KMS-11 (cell line): ENCODE data around the gene ARHGEF40.

Source experiments
- H2AFZ ChIP-seq: fragments of 200-600 bp; sonication (generic); 2 replicates; pipeline ENCODE4 v1.6.1; 2016; ENCODE audit warnings: antibody characterized with exemption, mixed run types, low read depth
- H3K27ac ChIP-seq: fragments of 200-600 bp; sonication (generic); 2 replicates; pipeline ENCODE4 v1.6.1; 2016; ENCODE audit warnings: mild to moderate bottlenecking, mixed run types
- H3K27me3 ChIP-seq: fragments of 200-600 bp; sonication (generic); 2 replicates; pipeline ENCODE4 v1.6.1; 2017; ENCODE audit warnings: mild to moderate bottlenecking, low read depth, mixed run types, moderate library complexity; ENCODE audit not compliant: insufficient read depth
- H3K36me3 ChIP-seq: fragments of 200-600 bp; sonication (generic); 2 replicates; pipeline ENCODE4 v1.6.1; 2017; ENCODE audit warnings: mild to moderate bottlenecking, mixed run types; ENCODE audit not compliant: insufficient read depth
- H3K4me1 ChIP-seq: fragments of 200-600 bp; sonication (generic); 2 replicates; pipeline ENCODE4 v1.6.1; 2016; ENCODE audit warnings: mild to moderate bottlenecking, low read depth, mixed run types; ENCODE audit not compliant: poor library complexity, severe bottlenecking
- H3K4me2 ChIP-seq: fragments of 200-600 bp; sonication (generic); 2 replicates; pipeline ENCODE4 v1.7.0; 2016; ENCODE audit warnings: mild to moderate bottlenecking, mixed run types
- H3K4me3 ChIP-seq: fragments of 200-600 bp; sonication (generic); IDR thresholded peaks from 2 replicates; pipeline ENCODE4 v1.6.1; 2017; ENCODE audit warnings: low read depth, low read length, mixed read lengths; ENCODE audit not compliant: insufficient read depth
- H3K79me2 ChIP-seq: fragments of 200-600 bp; sonication (generic); 2 replicates; pipeline ENCODE4 v1.6.1; 2016; ENCODE audit warnings: low read depth, mixed run types; ENCODE audit not compliant: insufficient read depth
- H3K9ac ChIP-seq: fragments of 200-600 bp; sonication (generic); 2 replicates; pipeline ENCODE4 v1.6.1; 2016; ENCODE audit warnings: mild to moderate bottlenecking, mixed run types
- H4K20me1 ChIP-seq: fragments of 200-600 bp; sonication (generic); 2 replicates; pipeline ENCODE4 v1.6.1; 2016; ENCODE audit warnings: mild to moderate bottlenecking, mixed run types; ENCODE audit not compliant: insufficient read depth
- TF ChIP-seq, protein P1 (sequence below): fragments of 200-600 bp; sonication (generic); conservative IDR thresholded peaks from 2 replicates; pipeline ENCODE4 v1.6.1; 2017; ENCODE audit warnings: low read depth, mild to moderate bottlenecking, antibody characterized with exemption, low read length, moderate library complexity, mixed read lengths

The ARHGEF40 gene

DNA sequence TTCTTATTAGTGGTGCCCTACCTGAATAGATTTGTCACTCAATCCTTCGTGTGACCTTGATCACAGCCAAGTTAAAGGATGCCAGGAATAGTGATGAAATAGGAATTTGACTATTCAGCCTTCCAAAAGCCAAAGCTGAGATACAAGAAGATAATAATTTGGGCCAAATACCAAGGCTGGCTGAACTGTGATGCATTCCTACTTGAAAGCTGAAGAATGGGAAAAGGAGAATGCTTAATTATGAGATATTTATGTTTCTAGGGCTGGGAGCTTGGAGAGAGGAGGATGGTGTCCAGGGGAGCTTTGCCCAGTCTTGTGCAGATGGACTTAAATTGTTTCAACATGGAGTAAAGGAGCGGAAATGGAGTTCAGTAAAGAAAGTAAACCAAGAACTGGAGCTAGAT, 22.7 kb upstream of the ARHGEF40 start:
- Histone ChIP-seq H3K79me2 (no peaks in the 10 kb centered on the region), H3K36me3 (no peaks in the 10 kb centered on the region), H3K4me2 (no peak overlapping the region), H2AFZ (no peak overlapping the region), H3K4me3 (no peak overlapping the region), H3K27ac (no peak overlapping the region), H3K4me1 (no peaks in the 10 kb centered on the region), H3K27me3 (no peaks in the 10 kb centered on the region), H4K20me1 (no peaks in the 10 kb centered on the region), H3K9ac (no peak overlapping the region)
- TF ChIP-seq, protein P1, sequence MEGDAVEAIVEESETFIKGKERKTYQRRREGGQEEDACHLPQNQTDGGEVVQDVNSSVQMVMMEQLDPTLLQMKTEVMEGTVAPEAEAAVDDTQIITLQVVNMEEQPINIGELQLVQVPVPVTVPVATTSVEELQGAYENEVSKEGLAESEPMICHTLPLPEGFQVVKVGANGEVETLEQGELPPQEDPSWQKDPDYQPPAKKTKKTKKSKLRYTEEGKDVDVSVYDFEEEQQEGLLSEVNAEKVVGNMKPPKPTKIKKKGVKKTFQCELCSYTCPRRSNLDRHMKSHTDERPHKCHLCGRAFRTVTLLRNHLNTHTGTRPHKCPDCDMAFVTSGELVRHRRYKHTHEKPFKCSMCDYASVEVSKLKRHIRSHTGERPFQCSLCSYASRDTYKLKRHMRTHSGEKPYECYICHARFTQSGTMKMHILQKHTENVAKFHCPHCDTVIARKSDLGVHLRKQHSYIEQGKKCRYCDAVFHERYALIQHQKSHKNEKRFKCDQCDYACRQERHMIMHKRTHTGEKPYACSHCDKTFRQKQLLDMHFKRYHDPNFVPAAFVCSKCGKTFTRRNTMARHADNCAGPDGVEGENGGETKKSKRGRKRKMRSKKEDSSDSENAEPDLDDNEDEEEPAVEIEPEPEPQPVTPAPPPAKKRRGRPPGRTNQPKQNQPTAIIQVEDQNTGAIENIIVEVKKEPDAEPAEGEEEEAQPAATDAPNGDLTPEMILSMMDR = no peak

DNA sequence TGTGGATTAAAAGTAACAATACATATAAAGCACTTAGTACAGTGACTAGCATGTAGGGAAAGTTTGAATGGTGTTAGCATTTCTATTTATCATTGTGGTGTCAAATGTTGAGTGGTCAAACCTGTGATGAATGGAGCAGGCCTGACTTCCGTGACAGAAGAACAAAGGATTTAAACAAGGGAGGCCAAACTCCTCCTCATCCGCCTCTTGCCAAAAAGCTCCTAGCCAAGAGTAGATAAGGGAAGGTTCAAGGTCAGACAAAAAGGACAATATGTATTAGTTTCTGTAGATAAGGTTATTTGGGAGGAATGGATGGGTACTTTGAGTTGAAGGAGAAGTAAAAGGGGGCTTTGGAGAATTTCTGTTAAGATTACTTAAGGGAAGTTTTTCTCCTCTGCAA, 21.5 kb upstream of the ARHGEF40 start:
- Histone ChIP-seq H3K79me2 (no peaks in the 10 kb centered on the region), H3K9ac (no peak overlapping the region), H2AFZ (no peak overlapping the region), H3K27me3 (no peaks in the 10 kb centered on the region), H3K4me1 (no peaks in the 10 kb centered on the region), H3K27ac (no peak overlapping the region), H4K20me1 (no peaks in the 10 kb centered on the region), H3K36me3 (no peaks in the 10 kb centered on the region), H3K4me2 (no peak overlapping the region), H3K4me3 (no peak overlapping the region)
- TF ChIP-seq, protein P1 = no peak

DNA sequence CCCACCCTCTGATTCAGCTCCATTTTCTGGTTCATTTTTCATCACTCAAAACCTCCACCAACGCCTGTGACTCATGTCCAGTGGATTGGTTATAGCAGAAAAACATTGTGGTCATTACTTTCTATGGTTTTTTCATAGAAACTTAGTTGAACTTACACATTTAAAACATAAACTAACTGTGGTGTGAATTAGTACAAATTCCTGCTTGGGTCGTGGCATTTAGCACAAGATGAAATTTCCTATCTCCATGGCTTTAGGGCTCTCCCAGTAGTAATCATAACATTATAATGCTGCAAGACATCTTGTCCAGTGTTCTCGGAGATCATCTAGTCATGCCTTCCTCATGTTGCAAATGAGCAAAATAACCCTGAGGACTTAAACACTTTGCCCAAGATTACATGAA, 20.8 kb upstream of the ARHGEF40 start:
- no peak overlapping the region for H2AFZ ChIP-seq
- no peak overlapping the region for H3K4me2 ChIP-seq

DNA sequence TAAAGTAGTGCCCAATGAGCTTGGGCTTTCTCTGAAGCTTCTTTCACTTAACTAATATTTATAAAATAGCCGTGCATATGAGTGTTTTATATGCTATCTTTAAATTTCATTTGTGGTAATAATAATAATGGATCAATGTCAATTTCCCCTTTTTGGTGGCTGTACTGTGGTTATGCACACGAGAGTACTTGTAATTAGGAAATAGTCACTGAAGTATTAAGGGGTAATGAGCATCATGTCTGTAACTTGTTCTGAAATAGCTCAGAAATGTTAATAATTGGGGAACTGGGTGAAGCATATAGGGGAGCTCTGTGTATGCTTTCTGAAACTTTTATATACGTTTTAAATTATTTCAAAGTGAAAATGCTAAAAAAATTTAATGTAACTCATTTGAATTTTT, 19.5 kb upstream of the ARHGEF40 start:
- no peak overlapping the region for H3K27ac ChIP-seq
- no peak overlapping the region for H2AFZ ChIP-seq
- no peak overlapping the region for H3K9ac ChIP-seq
- H3K27me3 ChIP-seq = no peaks in the 10 kb centered on the region
- no peaks in the 10 kb centered on the region for H3K4me1 ChIP-seq
- TF ChIP-seq, protein P1 = no peak
- no peaks in the 10 kb centered on the region for H4K20me1 ChIP-seq
- no peaks in the 10 kb centered on the region for H3K36me3 ChIP-seq
- no peaks in the 10 kb centered on the region for H3K79me2 ChIP-seq
- H3K4me2 ChIP-seq = no peak overlapping the region
- H3K4me3 ChIP-seq = no peak overlapping the region

More for the DNA sequence above, 20.8 kb upstream of the ARHGEF40 start:
- Histone ChIP-seq H3K27me3 (no peaks in the 10 kb centered on the region), H3K27ac (no peak overlapping the region), H3K36me3 (no peaks in the 10 kb centered on the region), H3K4me3 (no peak overlapping the region), H3K9ac (no peak overlapping the region), H4K20me1 (no peaks in the 10 kb centered on the region), H3K4me1 (no peaks in the 10 kb centered on the region), H3K79me2 (no peaks in the 10 kb centered on the region)
- TF ChIP-seq, protein P1 = no peak
